Left lung (tissue), 10 donors: ENCODE results near the gene NHLRC1. TPM values are rescaled to one million over a fixed set of nuclear protein-coding genes. Genes with fewer than 3 reads are reported as not detected.
"Not testable (repeated sequence)": the region's sequence is repeated elsewhere in the genome, so short reads cannot be mapped to it uniquely, and the experiment has no call there.

ENCODE experiments used
- ATAC-seq: fragments of 200-7000 bp; cut with Tn5 transposase; one replicate; pipeline ENCODE4 v1.9.1; 2020; ENCODE audit warnings: moderate library complexity
- DNase-seq, 4 donors: peaks; one replicate each; pipeline ENCODE4 v3.0.0-alpha.2; 2013 to 2020
- H3K27ac ChIP-seq, 2 donors: fragments of 200-600 bp; sonication (generic) in 1 of 2; one replicate each; pipeline versions ENCODE4 v1.5.0 to v1.8.0; 2020 to 2021
- H3K27me3 ChIP-seq, 2 donors: fragments of 200-600 bp; sonication (generic) in 1 of 2; one replicate each; pipeline versions ENCODE4 v1.5.0 to v1.8.0; 2020 to 2021
- H3K36me3 ChIP-seq, 2 donors: fragments of 200-600 bp; sonication (generic) in 1 of 2; one replicate each; pipeline versions ENCODE4 v1.5.0 to v1.8.0; 2020 to 2021
- H3K4me1 ChIP-seq, 2 donors: fragments of 200-600 bp; one replicate each; pipeline ENCODE4 v1.8.0; 2021
- H3K4me3 ChIP-seq, 2 donors: fragments of 200-600 bp; sonication (generic) in 1 of 2; one replicate each; pipeline versions ENCODE4 v1.5.0 to v1.8.0; 2020 to 2021; ENCODE audit warnings: mild to moderate bottlenecking in 1 of 2
- H3K9me3 ChIP-seq, 2 donors: fragments of 200-600 bp; sonication (generic) in 1 of 2; one replicate each; pipeline versions ENCODE4 v1.5.0 to v1.8.0; 2020 to 2021
- CTCF ChIP-seq, 2 donors: fragments of 200-600 bp; sonication (generic) in 1 of 2; IDR thresholded peaks; one replicate each; pipeline versions ENCODE4 v1.5.0 to v1.8.0; 2021; ENCODE audit warnings: antibody characterized with exemption in 2 of 2
- intact Hi-C, 2 donors: fragments of 100-400 bp; cut with DNase I; formaldehyde crosslinking; loops; one replicate each; pipeline versions ENCODE4 v1.11.2 to v1.14.2; 2022
- polyA plus RNA-seq, 6 donors: library from polyadenylated mRNA; unstranded; fragments of 120-200 nt; gene quantifications; one replicate each; pipeline ENCODE4 v1.2.1, GENCODE V29; 2013; ENCODE audit not compliant: insufficient read length in 6 of 6
- total RNA-seq, 2 donors: library from RNA; stranded (reverse); fragmentation: NEBNext Ultra II Directional; extraction: Animal tissue kit (Norgen Biotek cat#: 25700); gene quantifications; one replicate each; pipeline ENCODE4 v1.2.1, GENCODE V29; 2021
- donor health status: DM: no; HTN: yes; CAD: no.
- donor health status: DM: no; HTN: no; CAD: no.

Gene NHLRC1
- total and polyA plus RNA-seq, 8 donors, result 1.9 to 2.8 (median 2.4) TPM

GRCh38 chr6:18155150-18155863 lies 32.8 kb upstream of the NHLRC1 start, which contains the start of gene KDM1B:
KDM1B (plus strand) TSS chr6:18155422; CDS start chr6:18159896, 4,474 bp downstream.
- H3K9me3 ChIP-seq, result no peaks in the 10 kb centered on the region
- no peaks in the 10 kb centered on the region for H3K27me3 ChIP-seq
- peaks cover 13 to 30% of the 10 kb centered on the region in 2 donors for H3K4me1 ChIP-seq
- peak within 1 kb of the TSS; percentile 88 to 93 for H3K4me3 ChIP-seq
- intact Hi-C loops, result no loop called here
- H3K36me3 ChIP-seq, result peaks cover 0 to 7% of the 10 kb centered on the region in 2 donors
- ATAC-seq (peak; percentile 96), DNase-seq (peak; percentile 96 to 100 (median 99))
- peak in 1 of 2 donors; percentile 21 for TF ChIP-seq CTCF (IDR thresholded peaks at IDR 0.05)
- peak within 1 kb of the TSS; percentile 84 to 97 for H3K27ac ChIP-seq

- peaks cover 0 to under 1% of the 10 kb centered on the region in 2 donors for H3K36me3 ChIP-seq
- DNase-seq (peak in 2 of 4 donors; percentile 7 to 38), ATAC-seq (peak; percentile 16)
- H3K9me3 ChIP-seq, result no peaks in the 10 kb centered on the region
- H3K4me3 ChIP-seq, result peak within 1 kb of the TSS; percentile 88 to 93
- no peaks in the 10 kb centered on the region for H3K27me3 ChIP-seq
- no peak for TF ChIP-seq CTCF (IDR thresholded peaks at IDR 0.05)
- H3K27ac ChIP-seq, result peak within 1 kb of the TSS; percentile 84 to 97
- peaks cover 13 to 30% of the 10 kb centered on the region in 2 donors for H3K4me1 ChIP-seq
- intact Hi-C loops, result no loop called here
Measured at GRCh38 chr6:18154507-18155149, 32.2 kb upstream of the NHLRC1 start, which contains the start of gene TPMT. TPMT (minus strand) TSS chr6:18155077; CDS start chr6:18149127, 5,950 bp downstream.

GRCh38 chr6:18153311-18153703 lies 30.8 kb upstream of the NHLRC1 start:
- no peak for TF ChIP-seq CTCF (IDR thresholded peaks at IDR 0.05)
- Histone ChIP-seq H3K36me3 (no peaks in the 10 kb centered on the region), H3K9me3 (no peaks in the 10 kb centered on the region), H3K27ac (peak overlapping the region in 1 of 2 donors; percentile 59), H3K4me1 (peaks cover 13 to 30% of the 10 kb centered on the region in 2 donors), H3K27me3 (no peaks in the 10 kb centered on the region), H3K4me3 (no peak overlapping the region)
- DNase-seq (no peak), ATAC-seq (no peak)
- intact Hi-C loops, result no loop called here

GRCh38 chr6:18151801-18152200 lies 29.3 kb upstream of the NHLRC1 start:
- DNase-seq, result no peak
- no peaks in the 10 kb centered on the region for H3K27me3 ChIP-seq
- peaks cover 13 to 30% of the 10 kb centered on the region in 2 donors for H3K4me1 ChIP-seq
- H3K27ac ChIP-seq, result no peak overlapping the region
- ATAC-seq, result no peak
- TF ChIP-seq CTCF (IDR thresholded peaks at IDR 0.05), result no peak
- intact Hi-C loops, result no loop called here
- peaks cover 0 to 9% of the 10 kb centered on the region in 2 donors for H3K36me3 ChIP-seq
- no peak overlapping the region for H3K4me3 ChIP-seq
- H3K9me3 ChIP-seq, result no peaks in the 10 kb centered on the region

- Histone ChIP-seq H3K36me3 (peaks cover 0 to 13% of the 10 kb centered on the region in 2 donors), H3K4me1 (peaks cover 13 to 26% of the 10 kb centered on the region in 2 donors)
- H3K27ac ChIP-seq, ATAC-seq, H3K9me3 ChIP-seq, H3K4me3 ChIP-seq, DNase-seq, intact Hi-C loops, H3K27me3 ChIP-seq: not testable (repeated sequence)
Measured at GRCh38 chr6:18151391-18151790, 28.9 kb upstream of the NHLRC1 start.
